GM12892 (cell line): Measurements from ENCODE around the gene ZNRF1.

Source experiments
- DNase-seq: peaks from one replicate; pipeline ENCODE4 v3.0.0; 2011; ENCODE audit not compliant: insufficient read length
- FAIRE-seq: peaks from 2 replicates; lab custom pipeline; 2011; peaks lifted over from hg19 to GRCh38; lab: Jason Lieb, UNC
- POLR2A ChIP-seq: IDR thresholded peaks from 2 replicates; pipeline ENCODE4 v1.6.1; 2011; ENCODE audit warnings: low read depth, low read length, control low read depth
- POLR2AphosphoS5 ChIP-seq: IDR thresholded peaks from 2 replicates; pipeline ENCODE4 v1.6.1; 2011; ENCODE audit warnings: low read depth, low read length, control low read depth
- TAF1 ChIP-seq: IDR thresholded peaks from 2 replicates; pipeline ENCODE4 v1.6.1; 2011; ENCODE audit warnings: low read depth, mild to moderate bottlenecking, control low read depth, low read length, borderline replicate concordance

Gene ZNRF1

DNA sequence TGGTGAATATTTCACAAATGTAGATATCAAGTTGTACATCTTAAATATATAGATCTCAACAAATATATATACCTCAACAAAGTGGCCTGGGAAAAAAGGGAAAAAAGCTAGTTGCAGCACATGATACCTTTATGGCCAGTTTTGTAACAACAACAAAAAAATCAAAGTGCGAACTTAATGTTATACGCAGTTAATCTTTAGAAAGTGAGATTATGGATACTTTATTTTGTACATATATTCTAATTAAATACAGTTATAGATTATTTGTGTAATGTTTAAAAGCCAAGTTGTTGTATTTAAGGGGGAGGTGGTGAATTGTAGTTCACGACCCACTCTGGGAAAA lies 149.1 kb downstream of the ZNRF1 start:
- FAIRE-seq (no peak), DNase-seq (no peak)
- TF ChIP-seq POLR2AphosphoS5, result no peak
- TF ChIP-seq TAF1, result no peak
- no peak for TF ChIP-seq POLR2A

DNA sequence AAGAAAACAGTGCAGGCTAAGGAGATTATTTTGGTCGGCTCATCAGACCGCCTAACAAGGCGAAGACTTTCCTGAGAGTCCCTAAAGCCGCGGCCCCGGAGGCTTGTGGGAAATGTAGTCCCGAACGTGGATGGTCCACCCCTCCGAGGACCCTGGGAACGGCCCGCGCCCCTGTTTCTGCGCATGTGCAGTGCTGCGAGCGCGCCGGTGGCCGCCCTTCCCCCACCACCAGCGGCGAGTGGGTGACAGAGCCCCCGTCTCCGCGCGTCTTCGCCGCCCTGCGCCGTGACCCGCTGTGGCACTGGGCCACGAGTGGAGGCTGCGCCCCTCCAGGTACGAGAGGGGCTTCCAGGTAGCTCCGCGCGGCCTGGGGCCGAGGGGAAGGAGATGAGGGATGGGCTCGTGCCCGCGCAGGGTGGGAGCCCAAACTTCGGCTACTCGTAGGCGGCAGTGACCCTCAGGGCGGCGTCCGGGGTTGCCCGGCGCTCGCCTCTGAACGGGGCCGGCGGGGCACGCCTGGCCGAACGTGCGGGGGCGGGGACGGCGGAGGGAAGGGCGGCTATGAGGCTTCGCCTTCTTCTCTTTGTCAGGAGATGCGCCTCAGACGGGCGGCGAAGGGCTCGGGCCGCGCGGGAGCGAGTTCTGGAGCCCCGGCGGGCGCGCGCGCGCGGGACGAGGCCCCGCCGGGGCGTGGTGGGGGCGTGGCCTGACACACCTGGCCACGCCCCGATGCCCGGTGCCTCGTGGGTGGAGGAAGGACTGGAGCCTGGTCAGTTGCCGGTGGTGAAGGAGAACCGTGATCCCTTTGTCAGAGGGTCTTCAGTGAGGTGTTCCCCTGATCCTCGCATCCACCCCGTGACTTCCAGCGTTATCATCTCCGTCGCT lies 149.7 kb downstream of the ZNRF1 start, which contains the start of gene ZFP1:
ZFP1 (plus strand) TSS at position 214 of the 885 bp plus-strand sequence. CDS start 4,428 bp downstream, outside the sequence.
- peak; percentile 96 for FAIRE-seq
- peak; percentile 56; the same call in 1 of the 2 replicates for TF ChIP-seq POLR2AphosphoS5
- no peak for TF ChIP-seq TAF1
- TF ChIP-seq POLR2A, result peak; percentile 62; the same call in 1 of the 2 replicates
- DNase-seq, result peak; percentile 74

DNA sequence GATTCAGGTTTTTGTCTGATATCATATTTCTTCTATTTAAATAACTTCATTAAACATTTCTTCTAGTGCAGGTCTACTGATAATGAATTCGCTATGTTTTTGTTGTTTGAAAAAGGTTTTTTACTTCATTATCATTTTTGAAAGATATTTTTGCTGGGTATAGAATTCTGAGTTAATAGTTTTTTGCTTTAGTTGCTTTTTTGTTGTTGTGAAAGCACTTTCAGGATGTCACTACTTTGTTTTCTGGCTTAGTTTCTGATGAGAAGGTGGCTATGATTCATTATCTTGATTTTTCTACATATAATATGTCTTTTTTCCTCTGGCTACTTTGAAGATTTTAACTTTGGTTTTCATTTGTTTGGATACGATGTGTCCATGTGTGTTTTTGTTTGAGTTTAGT lies 153.0 kb downstream of the ZNRF1 start:
- DNase-seq, result no peak
- no peak for FAIRE-seq
- no peak for TF ChIP-seq TAF1
- no peak for TF ChIP-seq POLR2A
- TF ChIP-seq POLR2AphosphoS5, result no peak

DNA sequence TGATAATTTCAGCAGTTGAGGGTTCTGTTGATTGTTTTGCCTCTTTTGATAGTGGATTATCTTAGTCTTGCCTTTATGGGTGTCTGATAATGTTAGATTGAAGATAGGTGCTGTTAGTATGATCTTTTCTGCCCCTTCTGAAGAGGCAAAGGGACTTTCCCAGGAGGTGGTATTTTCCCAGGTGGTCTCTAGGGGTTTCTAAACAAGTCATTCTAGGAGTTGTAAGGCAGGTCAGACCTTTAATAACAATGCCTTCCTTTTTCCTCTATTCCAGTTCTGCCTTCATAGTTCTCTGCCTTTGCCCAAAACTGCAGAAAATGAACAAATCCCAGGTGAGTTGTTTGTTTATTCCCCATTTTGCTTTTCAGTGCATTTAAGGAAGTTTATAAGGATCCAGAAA lies 153.8 kb downstream of the ZNRF1 start:
- TF ChIP-seq POLR2AphosphoS5, result no peak
- TF ChIP-seq POLR2A, result no peak
- no peak for TF ChIP-seq TAF1
- DNase-seq, result no peak
- FAIRE-seq, result no peak

DNA sequence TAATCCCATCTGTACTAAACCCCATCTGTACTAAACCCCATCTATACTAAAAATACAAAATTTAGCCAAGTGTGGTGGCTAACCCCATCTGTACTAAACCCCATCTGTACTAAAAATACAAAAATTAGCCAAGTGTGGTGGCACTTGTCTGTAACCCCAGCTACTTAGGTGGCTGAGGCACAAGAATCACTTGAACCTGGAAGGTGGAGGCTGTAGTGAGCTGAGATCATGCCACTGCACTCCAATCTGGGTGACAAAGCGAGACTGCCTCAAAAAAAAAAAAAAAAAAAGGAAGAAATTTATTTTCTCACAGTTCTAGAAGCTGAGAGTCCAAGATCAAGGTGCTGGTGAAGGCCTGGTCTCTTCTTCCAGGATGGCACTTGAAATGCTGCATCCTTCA lies 161.6 kb downstream of the ZNRF1 start:
- no peak for FAIRE-seq
- TF ChIP-seq POLR2AphosphoS5, result no peak
- TF ChIP-seq POLR2A, result no peak
- TF ChIP-seq TAF1, result no peak
- DNase-seq, result no peak
